SK-N-DZ (cell line): ENCODE data around the gene MAB21L3.
"Not testable (repeated sequence)": the region's sequence is repeated elsewhere in the genome, so short reads cannot be mapped to it uniquely, and the experiment has no call there.

Source experiments
- DNase-seq: peaks from one replicate; pipeline ENCODE4 v3.0.0-alpha.2; 2015; ENCODE audit warnings: low spot score

The MAB21L3 gene

DNA sequence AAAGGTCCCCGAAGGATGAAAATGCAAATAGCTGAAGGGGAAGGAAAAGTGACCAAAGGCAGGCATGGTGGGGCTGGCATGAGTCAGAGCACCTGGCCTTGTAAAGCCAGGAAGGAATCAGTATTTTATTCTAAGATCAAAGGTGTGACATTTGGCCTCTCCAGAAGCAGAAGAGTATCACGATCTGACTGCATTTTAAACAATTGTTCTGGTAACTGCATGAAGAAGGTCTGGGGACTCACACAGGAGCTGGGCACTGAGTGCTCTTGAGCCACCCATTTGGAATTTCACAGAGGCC is 23.2 kb downstream of the MAB21L3 start:
- DNase-seq, result no peak

- DNase-seq, result no peak
These were observed 27.1 kb downstream of the MAB21L3 start for GRCh38 chr1:116138277-116138792.

GRCh38 chr1:116139592-116140134 is 28.5 kb downstream of the MAB21L3 start:
- DNase-seq, result no peak

- DNase-seq, result no peak
These were observed 33.0 kb downstream of the MAB21L3 start for GRCh38 chr1:116144151-116144550.

DNA sequence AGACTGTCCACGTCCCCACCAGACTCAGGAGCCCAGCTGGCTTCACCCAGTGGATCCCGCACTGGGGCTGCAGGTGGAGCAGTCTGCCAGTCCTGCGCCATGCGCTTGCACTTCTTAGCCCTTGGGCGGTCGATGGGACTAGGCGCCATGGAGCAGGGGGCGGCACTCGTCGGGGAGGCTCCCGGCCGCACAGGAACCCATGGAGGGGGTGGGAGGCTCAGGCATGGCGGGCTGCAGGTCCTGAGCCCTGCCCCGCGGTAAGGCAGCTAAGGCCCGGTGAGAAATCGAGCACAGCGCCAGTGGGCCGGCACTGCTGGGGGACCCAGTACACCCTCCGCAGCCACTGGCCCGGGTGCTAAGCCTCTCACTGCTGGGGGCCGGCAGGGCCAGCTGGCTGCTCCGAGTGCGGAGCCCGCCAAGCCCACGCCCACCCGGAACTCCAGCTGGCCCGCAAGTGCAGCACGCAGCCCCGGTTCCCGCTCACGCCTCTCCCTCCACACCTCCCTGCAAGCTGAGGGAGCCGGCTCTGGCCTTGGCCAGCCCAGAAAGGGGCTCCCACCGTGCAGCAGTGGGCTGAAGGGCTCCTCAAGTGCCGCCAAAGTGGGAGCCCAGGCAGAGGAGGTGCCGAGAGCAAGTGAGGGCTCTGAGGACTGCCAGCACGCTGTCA is 35.4 kb downstream of the MAB21L3 start:
- not testable (repeated sequence) for DNase-seq

- no peak for DNase-seq
These were observed 35.9 kb downstream of the MAB21L3 start for GRCh38 chr1:116147114-116147510.

GRCh38 chr1:116147972-116148371 is 36.8 kb downstream of the MAB21L3 start:
- no peak for DNase-seq

DNA sequence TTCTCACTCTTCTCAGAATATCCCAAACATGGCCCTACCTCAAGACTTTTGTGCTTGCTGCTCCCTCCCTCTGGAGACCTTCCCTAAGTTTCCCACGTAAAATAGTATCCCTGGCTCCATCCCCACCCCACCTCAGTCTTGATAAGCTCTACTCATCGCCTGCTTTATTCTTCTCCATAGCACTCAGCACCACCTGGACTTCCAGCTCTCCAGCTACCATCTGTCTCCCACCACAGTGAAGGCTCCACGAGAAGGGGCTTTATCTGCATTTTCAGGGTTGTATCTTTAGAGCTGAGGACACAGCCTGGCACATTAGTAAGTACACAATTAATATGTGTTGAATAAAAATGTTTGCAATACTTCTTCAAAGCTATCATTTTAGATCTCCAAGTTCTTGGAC is 37.8 kb downstream of the MAB21L3 start:
- no peak for DNase-seq

DNA sequence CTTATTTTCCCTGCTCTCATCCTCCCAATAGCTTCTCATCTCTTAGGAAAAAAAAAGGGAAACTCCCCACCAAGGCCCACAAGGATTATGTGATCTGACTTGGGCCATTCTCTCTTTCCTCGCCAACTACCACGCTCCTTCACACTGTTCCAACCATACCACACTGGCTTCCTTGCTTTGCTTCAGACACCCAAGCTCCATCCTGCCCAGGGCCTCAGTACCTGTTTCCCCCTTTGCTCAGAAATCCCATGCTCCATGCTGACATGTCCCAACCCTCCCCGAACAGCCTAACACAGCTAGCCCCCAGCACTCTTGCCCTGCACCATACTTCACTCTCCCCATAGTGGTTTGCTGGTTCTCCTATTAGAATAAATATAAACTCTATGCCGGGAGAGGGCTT is 39.2 kb downstream of the MAB21L3 start:
- DNase-seq, result no peak

- DNase-seq, result peak; percentile 73
These were observed 40.8 kb downstream of the MAB21L3 start for GRCh38 chr1:116151739-116152576.

- DNase-seq, result no peak
These were observed 41.4 kb downstream of the MAB21L3 start for GRCh38 chr1:116152577-116152943.

GRCh38 chr1:116152950-116153691 is 41.9 kb downstream of the MAB21L3 start:
- DNase-seq, result no peak

GRCh38 chr1:116153692-116154031 is 42.5 kb downstream of the MAB21L3 start:
- no peak for DNase-seq

DNA sequence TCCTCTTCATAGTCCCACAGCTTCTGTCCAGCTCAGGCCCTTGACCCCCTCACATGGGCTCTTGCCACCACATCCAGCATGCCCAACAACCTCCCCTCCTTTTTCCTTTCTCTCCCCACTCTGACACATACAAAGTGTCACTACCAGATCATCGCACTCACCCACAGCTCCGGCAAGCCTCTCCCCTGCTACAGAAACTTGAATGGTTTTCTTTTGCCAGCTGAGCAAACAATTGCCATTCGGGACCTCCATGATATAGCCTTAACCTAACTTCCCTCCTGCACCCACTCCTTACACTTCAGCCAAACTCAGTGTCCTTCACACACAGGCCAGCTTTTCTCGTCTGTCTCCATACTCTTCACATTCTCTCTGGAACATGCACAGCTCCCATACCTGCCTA is 43.3 kb downstream of the MAB21L3 start:
- no peak for DNase-seq

GRCh38 chr1:116157096-116157495 is 45.9 kb downstream of the MAB21L3 start:
- no peak for DNase-seq

DNA sequence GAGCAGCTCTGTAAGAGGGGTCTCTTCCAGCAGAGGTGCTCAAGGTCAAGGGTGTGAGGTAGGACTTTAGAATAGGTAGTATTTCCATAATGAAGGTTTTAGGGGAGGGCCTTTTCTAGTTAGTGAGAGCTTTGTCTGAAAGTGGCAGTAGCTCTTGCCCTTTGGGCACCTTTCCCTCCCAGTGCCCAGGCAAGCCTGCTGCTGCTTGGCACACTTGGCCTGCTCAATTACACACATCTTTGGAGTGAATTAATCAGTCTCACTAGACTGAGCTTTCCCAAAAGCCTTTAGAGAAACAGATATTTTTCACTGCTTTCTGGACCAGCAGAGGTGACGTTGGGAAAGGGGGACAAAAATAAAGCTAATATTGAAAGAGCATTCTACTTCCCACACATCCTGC is 48.0 kb downstream of the MAB21L3 start:
- DNase-seq, result no peak

DNA sequence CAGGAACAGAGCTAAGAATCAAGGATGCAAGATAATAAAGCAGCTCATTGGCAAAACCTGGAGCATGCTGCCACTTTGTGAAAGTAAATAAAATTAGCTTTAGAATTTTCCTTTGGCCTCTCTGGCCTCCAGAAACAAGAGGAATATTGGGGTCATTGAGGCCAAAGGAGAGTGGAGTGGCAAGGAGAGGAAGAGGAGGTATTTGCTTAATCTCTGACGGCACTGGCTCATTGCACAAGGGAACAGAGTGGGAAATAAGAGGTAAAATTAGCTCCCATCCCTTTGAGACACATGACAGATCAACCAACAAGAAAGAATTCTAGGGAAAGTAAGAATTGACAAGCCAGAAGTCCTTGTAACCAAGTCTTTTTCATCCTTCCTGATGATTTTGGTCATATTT is 48.4 kb downstream of the MAB21L3 start:
- DNase-seq, result no peak

GRCh38 chr1:116161390-116161789 is 50.2 kb downstream of the MAB21L3 start:
- DNase-seq, result no peak

DNA sequence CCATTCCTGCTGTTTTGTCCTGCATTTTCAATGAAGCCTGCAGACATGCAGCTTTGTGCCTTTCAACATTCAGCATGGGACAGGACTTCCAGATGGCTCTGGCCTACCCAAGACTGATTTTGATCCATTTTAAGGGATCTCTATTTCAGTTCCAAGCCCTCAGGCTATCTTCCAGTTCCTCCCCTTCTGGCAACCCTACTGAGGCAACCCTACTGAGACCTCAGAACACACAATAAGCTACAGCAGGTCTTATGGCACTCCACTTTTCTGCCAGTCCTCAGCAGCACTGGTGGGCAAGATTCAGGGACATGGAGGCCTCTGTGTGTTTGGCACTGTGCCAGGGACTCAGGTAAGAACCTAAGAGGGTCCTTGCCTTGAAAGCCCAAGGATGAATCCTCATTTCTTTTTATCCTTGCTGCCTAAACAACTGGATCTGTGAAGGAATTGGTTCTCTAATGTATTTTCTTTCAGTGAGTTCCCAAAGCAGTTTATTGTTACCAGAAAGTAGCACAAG is 50.7 kb downstream of the MAB21L3 start:
- no peak for DNase-seq

DNA sequence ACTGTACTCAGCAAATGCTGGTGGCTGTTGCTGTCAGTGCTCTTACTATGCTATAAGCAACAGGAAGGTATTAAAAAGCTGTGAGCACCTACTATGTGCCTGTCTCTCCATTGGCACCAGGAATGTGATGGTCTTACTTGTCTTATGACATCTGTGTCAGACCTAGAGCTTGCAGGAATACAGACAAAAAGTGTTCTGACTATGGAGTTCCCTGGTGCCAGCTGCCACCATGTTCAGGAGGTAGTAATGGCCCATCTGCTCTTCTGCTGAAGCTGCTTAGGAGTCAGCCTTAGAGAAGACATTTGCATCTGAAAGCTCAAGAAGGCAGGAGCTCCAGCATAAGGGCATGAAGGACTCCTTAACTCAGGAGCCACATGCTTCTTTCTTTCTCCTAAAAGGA is 52.3 kb downstream of the MAB21L3 start:
- no peak for DNase-seq

DNA sequence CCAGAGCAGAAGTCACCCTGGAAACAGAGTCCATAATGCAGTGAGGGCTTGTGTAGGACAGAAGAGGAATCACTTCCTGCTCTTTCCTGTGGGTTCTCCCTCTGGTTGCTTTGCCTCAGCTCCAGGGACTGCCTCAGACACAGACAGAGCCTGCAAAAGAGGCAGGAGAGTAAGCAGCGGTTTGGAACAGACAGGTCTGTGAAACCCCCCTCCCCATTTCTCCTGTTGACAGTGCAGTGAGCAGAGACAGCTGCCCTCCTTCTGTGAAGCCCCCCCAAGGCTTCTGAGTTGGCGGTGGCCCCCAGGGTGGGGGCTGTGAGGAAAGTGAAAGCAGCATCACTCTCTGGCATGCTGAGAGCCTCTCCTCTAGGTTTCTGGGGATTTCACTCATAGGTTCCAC is 53.0 kb downstream of the MAB21L3 start:
- DNase-seq, result peak; percentile 33
